NCI-H226 (cell line): Measurements from ENCODE around the gene ZNF808.
"Not testable (repeated sequence)": the region's sequence is repeated elsewhere in the genome, so short reads cannot be mapped to it uniquely, and the experiment has no call there.

Source experiments
- DNase-seq: peaks from one replicate; pipeline ENCODE4 v3.0.0-alpha.2; 2015

Gene ZNF808

DNA sequence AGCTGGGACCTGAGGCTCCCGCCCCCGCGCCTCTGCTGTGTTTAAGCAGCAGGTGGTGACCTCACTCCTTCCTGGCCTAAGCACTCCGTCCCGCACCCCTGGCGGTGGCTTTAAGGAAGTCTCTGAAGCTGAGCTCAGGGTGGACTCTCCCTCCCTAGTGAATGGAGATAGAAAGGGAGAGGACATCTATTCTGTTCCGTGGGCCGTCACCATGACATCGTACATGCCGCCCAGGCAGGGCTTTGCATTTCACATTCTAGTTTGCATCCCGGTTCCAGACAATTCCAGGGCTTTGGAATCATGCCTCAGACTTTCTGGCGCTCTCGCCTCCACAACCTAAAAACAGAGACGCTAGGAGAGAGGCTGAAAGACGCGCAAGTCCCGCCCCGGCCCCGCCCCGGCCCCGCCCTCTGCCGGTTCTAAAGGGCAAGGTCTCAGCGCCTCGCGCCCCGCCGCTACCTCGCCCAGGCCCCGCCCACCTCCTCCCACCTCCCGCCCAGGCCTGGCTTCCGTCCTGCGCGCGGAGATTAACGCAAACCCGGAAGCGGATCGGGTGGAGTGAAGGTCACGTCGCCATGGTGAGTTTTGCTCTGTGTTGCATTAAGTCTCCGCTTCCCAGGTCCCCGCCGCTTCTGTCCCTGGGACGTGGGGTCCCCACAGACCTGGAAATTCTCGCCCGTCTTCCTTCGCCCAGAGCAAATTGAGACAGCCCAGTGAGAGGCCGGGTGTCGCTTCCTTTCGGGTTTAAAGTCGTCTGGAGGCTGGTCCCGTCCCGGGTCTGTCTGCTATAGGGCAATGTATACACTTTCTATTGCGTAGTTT, at the start of gene ZNF808:
Gene ZNF808 (plus strand): TSS at position 535 of the 822 bp plus-strand sequence. CDS start 15,617 bp downstream, outside the sequence.
- peak; percentile 87 for DNase-seq

DNA sequence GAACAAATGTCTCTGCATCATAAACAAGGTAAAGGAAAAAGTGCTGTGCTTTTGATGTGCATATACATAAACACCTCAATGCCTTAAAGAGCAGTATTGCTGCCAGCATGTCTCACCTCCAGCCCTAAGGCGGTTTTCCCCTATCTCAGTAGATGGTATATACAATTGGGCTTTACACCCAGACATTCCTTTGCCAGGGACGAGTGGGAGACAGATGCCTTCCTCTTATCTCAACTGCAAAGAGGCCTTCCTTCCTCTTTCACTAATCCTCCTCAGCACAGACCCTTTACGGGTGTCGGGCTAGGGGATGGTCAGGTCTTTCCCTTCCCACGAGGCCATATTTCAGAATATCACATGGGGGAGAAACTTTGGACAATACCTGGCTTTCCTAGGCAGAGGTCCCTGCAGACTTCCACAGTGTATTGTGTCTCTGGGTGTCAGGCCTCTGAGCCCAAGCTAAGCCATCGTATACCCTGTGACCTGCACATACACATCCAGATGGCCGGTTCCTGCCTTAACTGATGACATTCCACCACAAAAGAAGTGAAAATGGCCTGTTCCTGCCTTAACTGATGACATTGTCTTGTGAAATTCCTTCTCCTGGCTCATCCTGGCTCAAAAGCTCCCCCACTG, 43.2 kb upstream of the ZNF808 start:
- not testable (repeated sequence) for DNase-seq

DNA sequence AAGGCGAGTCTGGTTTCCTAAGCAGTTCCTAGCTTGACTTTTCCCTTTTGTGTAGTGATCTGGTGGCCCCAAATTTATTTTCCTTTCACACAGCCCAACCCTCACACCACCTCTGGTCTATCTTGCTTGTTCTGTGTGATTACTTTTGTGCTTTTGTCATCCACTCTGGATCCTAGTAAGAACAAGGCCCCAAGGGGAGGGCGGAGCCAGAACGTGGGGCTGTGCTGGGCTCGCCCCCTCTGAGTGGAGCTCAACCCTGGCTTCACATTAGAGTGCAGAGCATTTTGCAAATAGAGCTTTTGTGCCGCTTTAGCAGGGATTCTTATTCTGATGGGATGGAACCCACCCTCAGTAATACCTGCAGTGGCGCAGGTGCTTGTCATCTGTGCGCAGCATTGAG, 42.4 kb upstream of the ZNF808 start:
- DNase-seq = not testable (repeated sequence)

DNA sequence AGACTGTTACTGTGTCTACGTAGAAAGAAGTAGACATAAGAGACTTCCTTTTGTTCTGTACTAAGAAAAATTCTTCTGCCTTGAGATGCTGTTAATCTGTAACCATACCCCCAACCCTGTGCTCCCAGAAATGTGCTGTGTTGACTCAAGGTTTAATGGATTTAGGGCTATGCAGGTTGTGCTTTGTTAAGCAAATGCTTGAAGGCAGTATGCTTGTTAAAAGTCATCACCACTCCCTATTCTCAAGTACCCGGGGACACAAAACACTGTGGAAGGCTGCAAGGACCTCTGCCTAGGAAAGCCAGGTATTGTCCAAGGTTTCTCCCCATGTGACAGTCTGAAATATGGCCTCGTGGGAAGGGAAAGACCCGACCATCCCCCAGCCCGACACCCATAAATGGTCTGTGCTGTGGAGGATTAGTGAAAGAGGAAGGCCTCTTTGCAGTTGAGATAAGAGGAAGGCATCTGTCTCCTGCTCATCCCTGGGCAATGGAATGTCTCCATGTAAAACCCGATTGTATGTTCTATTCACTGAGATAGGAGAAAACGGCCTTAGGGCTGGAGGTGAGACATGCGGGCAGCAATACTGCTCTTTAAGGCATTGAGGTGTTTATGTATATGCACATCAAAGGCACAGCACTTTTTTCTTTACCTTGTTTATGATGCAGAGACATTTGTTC, 41.8 kb upstream of the ZNF808 start:
- DNase-seq = not testable (repeated sequence)

DNA sequence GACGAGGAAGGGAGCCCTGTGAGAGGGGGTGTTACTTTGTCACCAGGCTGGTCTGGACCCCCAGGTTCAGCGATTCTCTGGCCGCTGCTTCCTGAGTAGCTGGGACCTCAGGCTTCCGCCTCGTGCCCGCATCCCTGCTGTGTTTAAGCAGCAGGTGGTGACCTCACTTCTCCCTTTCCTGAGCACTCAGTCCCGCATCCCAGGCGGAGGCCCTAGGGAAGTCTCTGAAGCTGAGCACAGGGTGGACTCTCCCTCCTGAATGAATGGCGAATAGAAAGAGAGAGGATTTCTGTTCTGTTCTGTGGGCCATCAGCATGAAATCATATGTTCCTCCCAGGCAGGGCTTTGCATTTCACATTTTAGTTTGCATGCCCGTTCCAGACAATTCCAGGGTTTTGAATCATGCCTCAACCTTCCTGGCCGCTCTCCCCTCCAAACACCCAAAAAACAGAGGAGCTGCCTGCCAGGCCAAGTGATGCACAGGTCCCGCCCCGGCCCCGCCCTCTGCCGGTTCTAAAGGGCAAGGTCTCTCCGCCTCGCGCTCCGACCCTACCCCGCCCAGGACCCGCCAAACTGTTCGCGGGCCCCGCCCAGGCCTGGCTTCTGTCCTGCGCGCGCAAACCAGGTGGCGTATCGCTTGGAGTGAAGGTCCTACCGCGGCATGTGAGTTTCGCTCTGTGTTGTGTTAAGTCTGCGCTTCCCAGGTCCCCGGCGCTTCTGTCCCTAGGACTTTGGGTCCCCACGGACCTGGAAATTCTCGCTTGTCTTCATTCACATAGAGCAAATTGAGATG, 35.1 kb upstream of the ZNF808 start:
- no peak for DNase-seq

DNA sequence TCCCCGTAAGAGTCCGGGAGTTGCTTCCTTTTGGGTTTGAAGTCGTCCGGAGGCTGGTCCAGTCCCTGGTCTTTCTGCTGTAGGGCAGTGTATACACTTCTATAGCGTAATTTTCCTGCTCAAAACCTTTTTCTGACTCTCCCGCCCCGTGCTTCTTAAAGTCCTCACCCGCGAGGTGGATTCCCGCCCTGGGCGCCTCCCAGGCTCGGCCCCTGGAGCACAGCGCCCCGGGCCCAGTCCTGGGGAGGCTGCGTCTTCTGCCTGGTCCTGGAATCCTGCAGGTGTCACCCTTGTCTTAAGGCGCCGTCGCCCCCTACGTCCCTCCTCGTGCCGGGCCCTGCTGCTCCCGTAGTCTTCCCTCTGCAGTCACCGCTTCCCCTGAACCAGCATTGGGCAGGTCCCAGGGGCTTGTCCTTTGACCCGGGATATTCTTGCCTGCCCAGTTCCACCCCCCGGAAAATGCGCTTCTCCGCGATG, 34.4 kb upstream of the ZNF808 start:
- no peak for DNase-seq

DNA sequence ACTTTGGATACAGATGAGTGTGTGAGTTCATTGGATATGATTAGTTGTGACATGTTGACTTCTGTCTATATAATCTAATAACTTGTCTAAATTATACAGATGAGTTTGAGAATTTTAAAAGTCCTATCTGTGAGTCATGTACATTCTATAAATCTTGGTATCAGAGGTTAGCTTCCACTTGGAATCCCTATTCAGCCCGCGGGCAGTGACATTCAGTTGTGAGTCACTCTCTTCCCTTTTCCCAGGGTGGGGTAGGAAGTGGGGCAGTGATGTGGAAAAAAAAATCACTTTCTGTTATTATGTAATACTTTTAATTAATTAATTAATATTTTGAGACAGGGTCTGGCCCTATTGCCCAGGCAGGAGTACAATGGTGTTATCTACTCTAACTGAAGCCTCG, 33.0 kb upstream of the ZNF808 start:
- DNase-seq = no peak

DNA sequence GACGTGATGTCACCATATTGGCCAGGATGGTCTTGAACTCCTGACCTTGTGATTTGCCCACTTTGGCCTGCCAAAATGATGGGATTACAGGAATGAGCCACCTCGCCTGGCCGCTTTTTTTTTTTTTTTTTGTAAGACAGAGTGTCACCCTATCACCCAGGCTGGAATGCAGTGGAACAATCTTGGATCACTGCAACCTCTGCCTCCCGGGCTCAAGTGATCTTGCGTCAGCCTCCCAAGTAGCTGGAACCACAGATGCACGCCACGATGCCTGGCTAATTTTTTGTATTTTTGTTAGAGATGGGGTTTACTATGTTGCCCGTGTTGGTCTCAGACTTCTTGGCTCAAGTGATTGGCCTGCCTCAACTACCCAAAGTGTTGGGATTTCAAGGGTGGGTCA, 28.9 kb upstream of the ZNF808 start:
- no peak for DNase-seq

DNA sequence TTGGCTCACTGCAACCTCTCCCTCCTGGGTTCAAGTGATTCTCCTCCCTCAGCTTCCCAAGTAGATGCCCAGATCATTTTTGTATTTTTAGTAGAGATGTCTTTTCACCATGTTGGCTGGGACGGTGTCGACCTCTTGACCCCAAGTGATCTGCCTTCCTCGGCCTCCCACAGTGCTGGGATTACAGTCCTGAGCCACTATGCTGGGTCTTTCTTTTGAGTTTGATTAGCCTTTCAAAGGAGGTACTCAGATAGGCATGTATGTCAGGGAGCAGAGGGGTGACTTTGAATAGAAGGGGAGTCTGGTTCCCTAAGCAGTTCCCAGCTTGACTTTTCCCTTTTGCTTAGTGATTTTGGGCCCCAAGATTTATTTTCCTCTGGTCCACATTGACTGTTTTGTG, 27.0 kb upstream of the ZNF808 start:
- DNase-seq = not testable (repeated sequence)

DNA sequence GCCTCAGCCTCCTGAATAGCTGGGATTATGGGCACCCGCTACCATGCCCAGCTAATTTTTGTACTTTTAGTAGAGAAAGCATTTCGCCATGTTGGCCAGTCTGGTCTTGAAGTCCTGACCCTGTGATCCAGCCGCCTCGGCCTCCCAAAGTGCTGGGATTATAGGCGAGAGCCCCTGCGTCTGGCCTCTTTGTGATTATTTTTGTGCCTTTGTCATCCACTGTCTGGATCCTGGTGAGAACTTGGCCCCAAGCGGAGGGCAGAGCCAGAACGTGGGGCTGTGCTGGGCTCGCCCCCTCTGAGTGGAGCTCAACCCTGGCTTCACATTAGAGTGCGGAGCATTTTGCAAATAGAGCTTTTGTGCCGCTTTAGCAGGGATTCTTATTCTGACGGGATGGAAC, 26.5 kb upstream of the ZNF808 start:
- not testable (repeated sequence) for DNase-seq

DNA sequence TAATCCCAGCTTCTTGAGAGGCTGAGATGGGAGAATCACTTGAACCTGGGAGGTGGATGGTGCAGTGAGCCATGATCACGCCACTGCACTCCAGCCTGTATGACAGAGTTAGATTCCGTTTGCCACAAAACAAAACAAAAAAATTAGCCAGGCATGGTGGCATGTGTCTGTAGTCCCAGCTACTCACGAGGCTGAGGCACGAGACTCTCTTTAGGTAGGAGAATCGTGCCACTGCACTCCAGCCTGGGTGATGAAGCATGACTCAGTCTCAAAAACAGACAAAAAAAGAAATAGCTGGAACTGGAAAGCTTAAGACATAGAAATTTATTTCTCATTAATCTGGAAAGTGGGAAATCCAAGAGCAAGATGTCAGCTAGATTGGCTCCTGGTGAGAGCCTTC, 20.2 kb upstream of the ZNF808 start:
- DNase-seq = no peak

DNA sequence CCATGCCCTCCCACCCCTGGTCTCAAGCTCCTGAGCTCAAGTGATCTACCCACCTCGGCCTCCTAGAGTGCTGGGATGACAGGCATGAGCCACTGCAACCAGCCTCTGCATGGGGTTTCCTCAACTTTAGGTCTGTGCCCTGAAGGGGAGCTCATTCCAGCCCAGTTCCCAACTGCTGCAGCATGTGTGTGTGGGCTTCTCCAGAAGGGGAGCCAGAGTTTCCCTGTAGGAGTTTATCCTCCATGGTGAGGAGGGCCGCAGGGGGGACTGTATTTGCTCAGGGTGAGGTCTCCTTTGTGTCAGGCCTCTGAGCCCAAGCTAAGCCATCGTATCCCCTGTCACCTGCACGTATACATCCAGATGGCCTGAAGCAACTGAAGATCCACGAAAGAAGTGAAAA, 11.3 kb upstream of the ZNF808 start:
- DNase-seq = no peak

DNA sequence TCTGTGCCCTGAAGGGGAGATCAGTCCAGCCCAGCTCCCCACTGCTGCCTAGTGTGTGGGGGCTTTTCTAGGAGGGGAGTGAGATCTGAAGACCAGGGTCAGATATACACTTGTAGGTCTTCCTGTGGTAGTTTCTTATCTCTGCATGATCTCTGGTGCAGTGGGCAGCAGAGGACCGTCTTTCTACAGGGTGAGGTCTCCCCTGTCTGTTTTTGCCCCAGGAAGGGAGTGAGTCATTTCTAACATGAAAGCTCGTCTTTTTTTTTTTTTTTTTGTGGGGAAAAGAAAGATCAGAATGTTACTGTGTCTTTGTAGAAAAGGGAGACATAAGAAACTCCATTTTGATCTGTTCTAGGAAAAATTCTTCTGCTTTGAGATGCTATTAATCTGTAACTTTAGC, 8.8 kb upstream of the ZNF808 start:
- no peak for DNase-seq

DNA sequence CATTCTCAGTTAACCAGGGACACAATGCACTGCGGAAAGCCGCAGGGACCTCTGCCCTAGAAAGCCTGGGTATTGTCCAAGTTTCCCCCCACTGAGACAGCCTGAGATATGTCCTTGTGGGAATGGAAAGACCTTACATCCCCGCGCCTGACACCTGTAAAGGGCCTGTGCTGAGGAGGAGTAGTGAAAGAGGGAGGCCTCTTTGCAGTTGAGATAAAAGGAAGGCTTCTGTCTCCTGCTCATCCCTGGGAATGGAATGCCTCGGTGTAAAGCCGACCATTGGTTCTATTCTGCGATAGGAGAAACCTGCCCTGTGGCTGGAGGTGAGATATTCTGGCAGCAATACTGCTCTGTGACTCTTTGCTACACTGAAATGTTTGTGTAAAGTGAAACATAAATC, 8.3 kb upstream of the ZNF808 start:
- DNase-seq = not testable (repeated sequence)

DNA sequence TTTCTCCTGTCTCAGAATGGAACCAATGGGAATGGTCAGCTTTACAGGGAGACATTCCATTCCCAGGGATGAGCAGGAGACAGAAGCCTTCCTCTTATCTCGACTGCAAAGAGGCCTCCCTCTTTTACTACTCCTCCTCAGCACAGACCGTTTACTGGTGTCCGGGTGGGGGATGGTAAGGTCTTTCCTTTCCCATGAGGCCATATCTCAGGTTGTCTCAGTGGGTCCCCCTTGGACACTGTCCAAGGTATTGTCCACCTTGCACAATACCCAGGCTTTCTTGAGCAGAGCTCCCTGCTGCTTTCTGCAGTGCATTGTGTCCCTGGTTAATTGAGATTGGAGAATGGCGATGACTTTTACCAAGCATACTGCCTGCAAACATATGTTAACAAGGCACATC, 7.5 kb upstream of the ZNF808 start:
- DNase-seq = no peak

DNA sequence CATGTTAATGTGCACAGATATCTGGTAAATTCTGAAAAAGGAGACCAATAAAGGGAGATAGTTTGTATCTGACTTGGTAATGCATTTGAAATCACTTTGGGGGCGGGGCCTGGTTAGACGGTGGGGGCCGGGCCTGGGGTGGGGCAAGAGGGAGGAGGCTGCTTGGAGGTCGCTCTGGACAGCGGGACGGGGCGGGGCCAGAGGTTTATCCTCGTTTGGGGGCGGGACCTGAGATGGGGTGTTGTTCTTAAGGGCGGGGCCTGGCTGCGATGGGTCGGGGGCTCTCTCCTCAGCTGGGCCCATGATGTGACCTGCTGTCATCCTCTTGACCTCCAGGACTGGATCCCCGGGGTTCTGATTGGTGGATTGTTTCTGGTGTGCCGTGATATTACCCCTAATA, 4.9 kb upstream of the ZNF808 start:
- DNase-seq = no peak

DNA sequence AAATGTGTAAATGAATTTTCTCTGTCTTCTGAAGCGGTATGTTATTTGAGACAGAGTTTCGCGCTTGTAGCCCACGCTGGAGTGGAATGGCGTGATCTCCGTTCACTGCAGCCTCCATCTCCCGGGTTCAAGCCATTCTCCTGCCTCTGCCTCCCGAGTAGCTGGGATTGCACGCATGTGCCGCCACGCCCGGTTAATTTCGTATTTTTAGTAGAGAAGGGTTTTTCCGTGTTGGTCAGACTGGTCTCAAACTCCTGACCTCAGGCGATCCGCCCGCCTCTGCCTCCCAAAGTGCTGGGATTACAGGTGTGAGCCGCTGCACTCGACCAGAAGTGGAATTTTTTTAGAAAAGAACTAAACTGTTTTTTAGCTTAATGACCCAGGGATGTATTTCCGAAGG, 3.4 kb upstream of the ZNF808 start:
- no peak for DNase-seq

DNA sequence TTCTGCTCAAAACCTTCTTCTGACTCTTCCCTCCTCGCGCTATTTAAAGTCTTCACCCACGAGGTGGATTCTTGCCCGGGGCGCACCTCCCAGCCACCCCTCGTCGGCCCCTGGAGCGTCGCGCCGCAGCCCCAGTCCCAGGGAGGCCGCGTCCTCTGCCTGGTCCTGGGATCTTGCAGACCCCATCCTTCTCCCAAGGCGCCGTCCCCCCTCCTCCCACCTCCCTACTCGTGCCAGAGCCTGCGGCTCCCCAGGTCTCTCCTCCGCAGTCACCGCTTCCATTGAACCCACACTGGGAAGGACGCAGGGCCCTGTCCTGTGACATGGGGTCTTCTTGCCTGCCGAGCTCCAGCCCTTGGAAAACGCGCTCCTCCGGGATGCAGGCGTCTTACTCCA, 486 bp downstream of the ZNF808 start:
- no peak for DNase-seq

DNA sequence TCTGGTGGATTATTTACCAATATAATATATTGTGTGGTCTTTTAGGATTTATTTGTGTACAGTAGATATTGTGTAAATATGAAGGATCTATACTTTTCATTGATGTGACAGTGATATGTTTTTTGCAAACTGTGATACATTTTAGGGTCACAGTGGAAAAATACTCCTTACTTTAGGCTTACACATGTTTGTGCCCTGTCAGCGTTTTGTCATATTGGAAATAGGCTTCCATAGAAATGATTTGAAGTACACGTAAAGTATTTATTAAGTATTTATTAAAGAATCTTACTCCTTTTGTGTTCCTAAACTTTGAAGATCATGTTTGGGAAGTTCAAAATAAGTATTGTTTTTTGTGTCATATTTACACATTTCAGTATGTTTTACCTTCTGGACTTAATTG, 5.0 kb downstream of the ZNF808 start:
- DNase-seq = no peak

DNA sequence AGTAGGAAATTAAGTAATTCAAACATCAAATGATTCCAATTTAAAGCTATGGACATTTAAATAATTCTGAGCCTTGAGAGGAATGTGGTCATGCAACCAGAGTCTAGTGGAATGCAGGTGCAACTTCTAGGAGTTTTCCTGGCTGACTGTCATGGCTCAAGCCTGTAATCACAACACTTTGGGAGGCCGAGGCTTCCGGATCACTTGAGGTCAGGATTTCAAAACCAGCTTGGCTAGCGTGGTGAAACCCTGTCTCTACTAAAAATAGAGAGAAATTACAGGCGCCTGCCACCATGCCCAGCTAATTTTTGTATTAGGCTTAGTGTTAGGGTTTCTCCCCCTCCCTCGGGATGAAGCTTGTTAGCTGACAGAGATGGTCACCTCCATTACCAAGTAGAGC, 6.4 kb downstream of the ZNF808 start:
- DNase-seq = no peak

DNA sequence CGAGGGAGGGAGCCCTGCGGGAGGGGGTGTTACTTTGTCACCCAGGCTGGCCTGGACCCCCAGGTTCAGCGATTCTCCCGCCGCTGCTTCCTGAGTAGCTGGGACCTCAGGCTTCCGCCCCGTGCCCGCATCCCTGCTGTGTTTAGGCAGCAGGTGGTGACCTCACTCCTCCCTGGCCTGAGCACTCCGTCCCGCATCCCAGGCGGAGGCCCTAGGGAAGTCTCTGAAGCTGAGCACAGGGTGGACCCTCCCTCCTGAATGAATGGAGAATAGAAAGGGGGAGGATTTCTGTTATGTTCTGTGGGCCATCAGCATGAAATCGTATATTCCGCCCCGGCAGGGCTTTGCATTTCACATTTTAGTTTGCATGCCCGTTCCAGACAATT, 7.9 kb downstream of the ZNF808 start:
- not testable (repeated sequence) for DNase-seq

DNA sequence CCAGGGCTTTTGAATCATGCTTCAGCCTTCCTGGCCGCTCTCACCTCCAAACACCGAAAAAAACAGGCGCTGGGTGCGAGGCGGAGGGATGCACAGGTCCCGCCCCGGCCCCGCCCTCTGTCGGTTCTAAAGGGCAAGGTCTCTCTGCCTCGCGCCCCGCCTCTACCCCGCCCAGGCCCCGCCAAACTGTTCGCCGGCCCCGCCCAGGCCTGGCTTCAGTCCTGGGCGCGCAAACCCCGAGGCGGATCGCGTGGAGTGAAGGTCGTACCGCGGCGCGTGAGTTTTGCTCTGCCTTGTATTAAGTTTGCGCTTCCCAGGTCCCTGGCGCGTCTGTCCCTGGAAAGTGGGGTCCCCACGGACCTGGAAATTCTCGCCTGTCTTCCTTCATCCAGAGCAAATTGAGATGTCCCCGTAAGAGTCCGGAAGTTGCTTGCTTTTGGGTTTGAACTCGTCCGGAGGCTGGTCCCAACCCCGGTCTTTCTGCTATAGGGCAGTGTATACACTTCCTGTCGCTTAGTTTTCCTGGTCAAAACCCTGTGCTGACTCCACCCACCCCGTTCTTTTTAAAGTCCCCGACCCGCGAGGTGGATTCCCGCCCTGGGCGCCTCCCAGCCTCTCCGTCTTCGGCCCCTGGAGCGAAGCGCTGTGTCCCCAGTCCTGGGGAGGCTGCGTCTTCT, 8.4 kb downstream of the ZNF808 start:
- DNase-seq = no peak

DNA sequence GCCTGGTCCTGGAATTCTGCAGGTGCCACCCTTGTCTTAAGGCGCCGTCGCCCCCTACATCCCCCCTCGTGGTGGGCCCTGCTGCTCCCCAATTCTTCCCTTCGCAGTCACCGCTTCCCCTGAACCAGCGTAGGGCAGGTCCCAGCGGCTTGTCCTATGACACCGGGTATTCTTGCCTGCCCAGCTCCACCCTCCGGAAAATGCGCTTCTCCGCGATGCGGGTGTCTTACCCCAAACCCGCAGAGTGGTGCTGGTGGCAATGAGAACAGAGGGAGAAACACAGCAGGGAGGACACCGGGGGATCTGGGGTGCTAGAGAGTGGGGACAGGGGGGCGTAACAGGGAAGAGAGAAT, 9.0 kb downstream of the ZNF808 start:
- no peak for DNase-seq
